HCT116 (cell line): ENCODE data around the gene CENPM. TPM values are rescaled to one million over a fixed set of nuclear protein-coding genes. Genes with fewer than 3 reads are reported as not detected.

Experiments
- ATAC-seq: fragments of 200-7000 bp; cut with Tn5 transposase; 2 replicates; pipeline ENCODE4 v1.9.1; 2020; ENCODE audit warnings: mild to moderate bottlenecking, moderate library complexity
- BruUV-seq: library from RNA; stranded (reverse); fragments of 400-500 nt; replicated peaks from 2 replicates; lab custom pipeline; 2021; lab: Mats Ljungman, UMichigan
- CTCF ChIA-PET: fragments of 300-600 bp; sonication (Branson Sonifier 250); formaldehyde crosslinking; loops from one replicate; lab custom pipeline; 2021; ENCODE audit warnings: antibody characterized with exemption; lab: Charles Lee
- POLR2A ChIA-PET: fragments of 300-600, 350-600 bp; sonication (Branson Sonifier 250); formaldehyde crosslinking; loops from one replicate; lab custom pipeline; 2021; ENCODE audit warnings: antibody characterized with exemption; lab: Charles Lee
- RAD21 ChIA-PET, 2 experiments: fragments of 300-600 bp; sonication (Branson Sonifier 250); formaldehyde crosslinking; loops; one replicate each; lab custom pipeline; 2023; ENCODE audit warnings: low total read pairs in 2 of 2; ENCODE audit not compliant: uncharacterized antibody in 2 of 2, unreplicated experiment in 2 of 2, low non-redundant PET in 1 of 2; lab: Charles Lee
- DNase-seq: peaks from one replicate; pipeline ENCODE4 v3.0.0-alpha.2; 2010; ENCODE audit warnings: low read depth, low spot score
- H2AFZ ChIP-seq: fragments of 200-600 bp; shearing (Covaris generic), sonication (generic); 2 replicates; pipeline ENCODE4 v1.6.1; 2017; ENCODE audit warnings: low read depth, mixed run types, mixed read lengths, antibody characterized with exemption, low read length; ENCODE audit not compliant: poor library complexity, severe bottlenecking
- H3K27ac ChIP-seq: 2 replicates; pipeline ENCODE4 v1.5.1; 2012; ENCODE audit warnings: low read depth, low read length
- H3K27me3 ChIP-seq: fragments of 200-600 bp; sonication (generic); 2 replicates; pipeline ENCODE4 v1.6.1; 2016; ENCODE audit warnings: mixed run types, low read length, mixed read lengths; ENCODE audit not compliant: insufficient read depth
- H3K36me3 ChIP-seq, 2 experiments: fragments of 200-500 bp in 1 of 2; fragments of 200-600 bp in 1 of 2; sonication (Bioruptor generic) in 1 of 2; sonication (generic) in 1 of 2; 2 replicates each; pipeline versions ENCODE4 v1.5.1 to v1.6.1; 2014 to 2016; ENCODE audit warnings: low read length in 2 of 2, inconsistent platforms in 1 of 2, mixed read lengths in 1 of 2, mixed run types in 1 of 2; ENCODE audit not compliant: insufficient read depth in 2 of 2, control insufficient read depth in 1 of 2
- H3K4me1 ChIP-seq, 2 experiments: fragments of 200-600 bp in 1 of 2; sonication (generic) in 1 of 2; 2 replicates each; pipeline versions ENCODE4 v1.5.1 to v1.6.1; 2012 to 2017; ENCODE audit warnings: low read length in 2 of 2, inconsistent platforms in 1 of 2, mild to moderate bottlenecking in 1 of 2, mixed read lengths in 1 of 2, mixed run types in 1 of 2, moderate library complexity in 1 of 2; ENCODE audit not compliant: insufficient read depth in 2 of 2, control insufficient read depth in 1 of 2
- H3K4me2 ChIP-seq: fragments of 200-600 bp; sonication (generic); 2 replicates; pipeline ENCODE4 v1.6.1; 2017; ENCODE audit warnings: mixed run types, low read length, mixed read lengths
- H3K4me3 ChIP-seq, 2 experiments: fragments of 200-600 bp in 1 of 2; sonication (generic) in 1 of 2; replicated peaks in 1 of 2; 2 replicates each; pipeline ENCODE4 v1.5.1; 2011 to 2016; ENCODE audit warnings: low read length in 2 of 2, control low read depth in 1 of 2, low read depth in 1 of 2, mild to moderate bottlenecking in 1 of 2, mixed read lengths in 1 of 2, mixed run types in 1 of 2
- H3K79me2 ChIP-seq: fragments of 200-600 bp; sonication (generic); 2 replicates; pipeline ENCODE4 v1.6.1; 2017; ENCODE audit warnings: mild to moderate bottlenecking, mixed run types, low read length, moderate library complexity, mixed read lengths; ENCODE audit not compliant: insufficient read depth
- H3K9ac ChIP-seq: fragments of 200-600 bp; sonication (generic); 2 replicates; pipeline ENCODE4 v1.6.1; 2016; ENCODE audit warnings: low read length, mixed read lengths
- H3K9me2 ChIP-seq: fragments of 200-600 bp; sonication (generic), shearing (Covaris generic); 2 replicates; pipeline ENCODE4 v1.6.1; 2017; ENCODE audit warnings: mixed run types, mild to moderate bottlenecking, moderate library complexity; ENCODE audit not compliant: insufficient read depth
- H3K9me3 ChIP-seq, 2 experiments: fragments of 200-500 bp in 1 of 2; fragments of 200-600 bp in 1 of 2; sonication (Bioruptor generic) in 1 of 2; sonication (generic) in 1 of 2; 2 replicates each; pipeline ENCODE4 v1.6.1; 2014 to 2017; ENCODE audit warnings: low read length in 2 of 2, mixed read lengths in 2 of 2, inconsistent platforms in 1 of 2, low read depth in 1 of 2, mild to moderate bottlenecking in 1 of 2, mixed run types in 1 of 2, moderate library complexity in 1 of 2; ENCODE audit not compliant: control insufficient read depth in 1 of 2, insufficient read depth in 1 of 2
- H4K20me1 ChIP-seq: fragments of 200-600 bp; sonication (generic), shearing (Covaris generic); 2 replicates; pipeline ENCODE4 v1.6.1; 2017; ENCODE audit warnings: mixed run types, mild to moderate bottlenecking, moderate library complexity; ENCODE audit not compliant: insufficient read depth
- CEBPB ChIP-seq: IDR thresholded peaks from 2 replicates; pipeline ENCODE4 v1.6.1; 2012; ENCODE audit warnings: low read depth
- ELF1 ChIP-seq: IDR thresholded peaks from 2 replicates; pipeline ENCODE4 v1.6.1; 2012; ENCODE audit warnings: low read depth, borderline replicate concordance
- EZH2 ChIP-seq: fragments of 200-600 bp; sonication (generic); IDR thresholded peaks from 2 replicates; pipeline ENCODE4 v1.6.1; 2017; ENCODE audit warnings: antibody characterized with exemption, mixed run types
- EZH2phosphoT487 ChIP-seq: fragments of 200-600 bp; IDR thresholded peaks from 2 replicates; pipeline ENCODE4 v1.6.1; 2018; ENCODE audit warnings: antibody characterized with exemption, borderline replicate concordance
- JUND ChIP-seq: IDR thresholded peaks from 2 replicates; pipeline ENCODE4 v1.6.1; 2012
- RAD21 ChIP-seq: IDR thresholded peaks from 2 replicates; pipeline ENCODE4 v1.6.1; 2012; ENCODE audit warnings: low read depth, mild to moderate bottlenecking
- SIN3A ChIP-seq: IDR thresholded peaks from 2 replicates; pipeline ENCODE4 v1.6.1; 2012; ENCODE audit warnings: low read depth
- SRF ChIP-seq: IDR thresholded peaks from 2 replicates; pipeline ENCODE4 v1.6.1; 2012; ENCODE audit warnings: low read depth
- YY1 ChIP-seq: IDR thresholded peaks from 2 replicates; pipeline ENCODE4 v1.6.1; 2011; ENCODE audit warnings: low read length, low read depth, moderate library complexity, mild to moderate bottlenecking; ENCODE audit not compliant: insufficient replicate concordance; ENCODE audit errors: extremely low read depth
- ZNF274 ChIP-seq: fragments of 200-500 bp; sonication (Bioruptor generic); IDR thresholded peaks from 2 replicates; pipeline ENCODE4 v1.6.1; 2014; ENCODE audit warnings: mild to moderate bottlenecking, low read depth, low read length, inconsistent platforms
- intact Hi-C: fragments of 100-400 bp; cut with micrococcal nuclease; formaldehyde crosslinking; loops from 2 replicates; pipeline ENCODE4 v1.10.0; 2022
- total RNA-seq: library from RNA; stranded (reverse); gene quantifications from one replicate; pipeline ENCODE4 v1.2.1, GENCODE V29; 2021; ENCODE audit not compliant: unreplicated experiment
- TF ChIP-seq, protein P1 (sequence below), 3 experiments: fragments of 200-600 bp in 1 of 3; sonication (generic) in 1 of 3; IDR thresholded peaks in 2 of 3; conservative IDR thresholded peaks in 1 of 3; 2 replicates each; pipeline ENCODE4 v1.5.1; 2012 to 2017; ENCODE audit warnings: low read depth in 2 of 3, low read length in 2 of 3, antibody characterized with exemption in 1 of 3, borderline replicate concordance in 1 of 3, control low read depth in 1 of 3, mild to moderate bottlenecking in 1 of 3, mixed read lengths in 1 of 3, mixed run types in 1 of 3, moderate library complexity in 1 of 3; ENCODE audit not compliant: insufficient read depth in 1 of 3
- TF ChIP-seq, protein P2 (sequence below): IDR thresholded peaks from 2 replicates; pipeline ENCODE4 v1.6.1; 2012
- TF ChIP-seq, protein P3 (sequence below): IDR thresholded peaks from 2 replicates; pipeline ENCODE4 v1.6.1; 2012

CENPM gene
- total RNA-seq, 1 experiment from 2014 or later = 44.7 TPM

DNA sequence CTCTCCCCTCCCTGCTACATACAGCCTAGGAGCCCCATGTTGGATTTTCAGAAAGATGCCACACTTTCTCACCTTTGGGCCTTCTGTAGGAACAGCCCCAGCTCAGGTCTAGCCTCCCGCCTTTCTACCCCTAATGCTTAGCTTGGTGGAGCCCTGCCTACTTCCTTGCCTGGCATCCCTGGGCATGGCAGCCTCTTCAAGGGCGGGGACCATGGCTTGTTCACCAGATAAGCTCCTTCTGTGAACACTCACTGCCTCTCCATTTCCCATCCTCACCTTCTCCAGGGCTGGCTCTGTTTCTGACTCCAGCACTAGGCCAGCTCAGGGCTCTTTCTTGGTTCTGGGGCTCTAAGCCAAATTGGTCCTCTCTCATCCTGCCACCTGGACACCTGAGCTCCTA is 23.6 kb upstream of the CENPM start:
- H4K20me1 ChIP-seq = no peaks in the 10 kb centered on the region
- no peaks in the 10 kb centered on the region for H3K36me3 ChIP-seq
- no TSS peak for BruUV-seq
- no peak for ATAC-seq
- H3K4me3 ChIP-seq = no peak overlapping the region
- peaks cover 0 to 13% of the 10 kb centered on the region in 2 experiments; a peak in 1 of 4 replicates for H3K4me1 ChIP-seq
- no peaks in the 10 kb centered on the region for H3K79me2 ChIP-seq
- H3K9me2 ChIP-seq = no peaks in the 10 kb centered on the region
- H3K9ac ChIP-seq = no peak overlapping the region
- ChIA-PET CTCF (no interaction called here), POLR2A (no interaction called here), RAD21 (no interaction called here)
- DNase-seq = no peak
- intact Hi-C loops = no loop called here
- TF ChIP-seq CEBPB (no peak), ZNF274 (no peak), ELF1 (no peak), EZH2phosphoT487 (no peak), YY1 (no peak), EZH2 (no peak), JUND (no peak), RAD21 (no peak), SRF (no peak), SIN3A (no peak)
- TF ChIP-seq, protein P1, sequence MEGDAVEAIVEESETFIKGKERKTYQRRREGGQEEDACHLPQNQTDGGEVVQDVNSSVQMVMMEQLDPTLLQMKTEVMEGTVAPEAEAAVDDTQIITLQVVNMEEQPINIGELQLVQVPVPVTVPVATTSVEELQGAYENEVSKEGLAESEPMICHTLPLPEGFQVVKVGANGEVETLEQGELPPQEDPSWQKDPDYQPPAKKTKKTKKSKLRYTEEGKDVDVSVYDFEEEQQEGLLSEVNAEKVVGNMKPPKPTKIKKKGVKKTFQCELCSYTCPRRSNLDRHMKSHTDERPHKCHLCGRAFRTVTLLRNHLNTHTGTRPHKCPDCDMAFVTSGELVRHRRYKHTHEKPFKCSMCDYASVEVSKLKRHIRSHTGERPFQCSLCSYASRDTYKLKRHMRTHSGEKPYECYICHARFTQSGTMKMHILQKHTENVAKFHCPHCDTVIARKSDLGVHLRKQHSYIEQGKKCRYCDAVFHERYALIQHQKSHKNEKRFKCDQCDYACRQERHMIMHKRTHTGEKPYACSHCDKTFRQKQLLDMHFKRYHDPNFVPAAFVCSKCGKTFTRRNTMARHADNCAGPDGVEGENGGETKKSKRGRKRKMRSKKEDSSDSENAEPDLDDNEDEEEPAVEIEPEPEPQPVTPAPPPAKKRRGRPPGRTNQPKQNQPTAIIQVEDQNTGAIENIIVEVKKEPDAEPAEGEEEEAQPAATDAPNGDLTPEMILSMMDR (IDR thresholded peaks at IDR 0.05 in 2 of 3, conservative IDR thresholded peaks at IDR 0.05 in 1 of 3; ENCODE audit: borderline replicate concordance in 1 of 3, insufficient read depth in 1 of 3, low read depth in 2 of 3, low read length in 2 of 3) = no peak
- TF ChIP-seq, protein P2, sequence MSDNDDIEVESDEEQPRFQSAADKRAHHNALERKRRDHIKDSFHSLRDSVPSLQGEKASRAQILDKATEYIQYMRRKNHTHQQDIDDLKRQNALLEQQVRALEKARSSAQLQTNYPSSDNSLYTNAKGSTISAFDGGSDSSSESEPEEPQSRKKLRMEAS = no peak
- TF ChIP-seq, protein P3, sequence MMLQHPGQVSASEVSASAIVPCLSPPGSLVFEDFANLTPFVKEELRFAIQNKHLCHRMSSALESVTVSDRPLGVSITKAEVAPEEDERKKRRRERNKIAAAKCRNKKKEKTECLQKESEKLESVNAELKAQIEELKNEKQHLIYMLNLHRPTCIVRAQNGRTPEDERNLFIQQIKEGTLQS = no peak
- H3K27ac ChIP-seq = no peak overlapping the region
- H3K27me3 ChIP-seq = peaks cover 9% of the 10 kb centered on the region
- H3K4me2 ChIP-seq = no peak overlapping the region
- no peak overlapping the region for H2AFZ ChIP-seq
- H3K9me3 ChIP-seq = no peaks in the 10 kb centered on the region; a peak in 1 of 4 replicates
